CD4-positive, alpha-beta memory T cell (primary cell): Measurements from ENCODE around the gene NCK2. TPM values are rescaled to one million over a fixed set of nuclear protein-coding genes. Genes with fewer than 3 reads are reported as not detected.

Experiments used
- CTCF ChIA-PET: fragments of 350-600 bp; sonication (Branson Sonifier 250); formaldehyde crosslinking; loops from one replicate; lab custom pipeline; 2021; ENCODE audit warnings: inconsistent platforms; ENCODE audit not compliant: partially characterized antibody; lab: Charles Lee
- POLR2A ChIA-PET: fragments of 350-600 bp; sonication (Branson Sonifier 250); formaldehyde crosslinking; loops from one replicate; lab custom pipeline; 2021; ENCODE audit not compliant: partially characterized antibody; lab: Charles Lee
- DNase-seq, 5 donors: peaks; one replicate each; pipeline versions ENCODE4 v3.0.0 to v3.0.0-alpha.2; 2020 to 2022; ENCODE audit warnings: mixed read lengths in 1 of 5
- H3K27ac ChIP-seq: one replicate; pipeline ENCODE4 v1.7.0; 2013; ENCODE audit warnings: low read depth, low read length
- H3K27me3 ChIP-seq: 2 replicates; pipeline ENCODE4 v1.7.0; 2013; ENCODE audit warnings: mild to moderate bottlenecking, low read length, moderate library complexity; ENCODE audit not compliant: insufficient read depth
- H3K36me3 ChIP-seq: 2 replicates; pipeline ENCODE4 v1.7.0; 2013; ENCODE audit warnings: mild to moderate bottlenecking, low read length, moderate library complexity; ENCODE audit not compliant: insufficient read depth
- H3K4me1 ChIP-seq: 2 replicates; pipeline ENCODE4 v1.7.0; 2013; ENCODE audit warnings: mild to moderate bottlenecking, low read length, moderate library complexity; ENCODE audit not compliant: insufficient read depth
- H3K4me3 ChIP-seq, 2 donors: one replicate each; pipeline ENCODE4 v1.7.0; 2013; ENCODE audit warnings: low read length in 2 of 2, mild to moderate bottlenecking in 1 of 2
- H3K9me3 ChIP-seq, 2 donors: one replicate each; pipeline ENCODE4 v1.7.0; 2013; ENCODE audit warnings: low read length in 2 of 2, control low read depth in 1 of 2; ENCODE audit not compliant: control insufficient read depth in 1 of 2
- H3K27ac Mint-ChIP-seq, 7 donors: one replicate each; pipeline ENCODE4 v1.8.0; 2020 to 2021; ENCODE audit warnings: mixed read lengths in 7 of 7, mild to moderate bottlenecking in 6 of 7, inconsistent platforms in 3 of 7, moderate library complexity in 3 of 7
- H3K27me3 Mint-ChIP-seq, 2 donors: one replicate each; pipeline ENCODE4 v1.8.0; 2020 to 2021; ENCODE audit warnings: mixed read lengths in 2 of 2
- H3K36me3 Mint-ChIP-seq, 2 donors: one replicate each; pipeline ENCODE4 v1.8.0; 2020 to 2021; ENCODE audit warnings: mixed read lengths in 2 of 2, inconsistent platforms in 1 of 2, mild to moderate bottlenecking in 1 of 2
- H3K4me1 Mint-ChIP-seq, 4 donors: one replicate each; pipeline ENCODE4 v1.8.0; 2020 to 2021; ENCODE audit warnings: mixed read lengths in 4 of 4, mild to moderate bottlenecking in 1 of 4
- H3K4me3 Mint-ChIP-seq, 8 donors: one replicate each; pipeline ENCODE4 v1.8.0; 2020 to 2021; ENCODE audit warnings: mixed read lengths in 8 of 8, mild to moderate bottlenecking in 7 of 8, moderate library complexity in 6 of 8, inconsistent platforms in 3 of 8
- H3K9me3 Mint-ChIP-seq, 8 donors: one replicate each; pipeline ENCODE4 v1.8.0; 2020 to 2021; ENCODE audit warnings: mixed read lengths in 8 of 8, mild to moderate bottlenecking in 5 of 8, inconsistent platforms in 3 of 8, moderate library complexity in 1 of 8
- intact Hi-C: fragments of 100-400 bp; cut with micrococcal nuclease; formaldehyde crosslinking; loops from one replicate; pipeline ENCODE4 v1.15.1; 2023
- polyA plus RNA-seq, 2 donors: library from polyadenylated mRNA; unstranded; fragments of 300-500 nt; fragmentation: Illumina TruSeq; gene quantifications; one replicate each; pipeline ENCODE4 v1.2.3, GENCODE V29; 2021
- total RNA-seq, 2 experiments: library from RNA; stranded (reverse); gene quantifications; one replicate each; pipeline ENCODE4 v1.2.3, GENCODE V29; 2021

The NCK2 gene
- total and polyA plus RNA-seq, 4 experiments from 2014 or later: 58.0 to 98.6 (median 87.3) TPM

- no peaks in the 10 kb centered on the region for H3K27me3 ChIP-seq
- ChIA-PET CTCF (interaction anchor here (1.3 kb wide), 1 partner anchor 11 kb away, joined by 3 read pairs; no protein-coding TSS in a partner anchor), POLR2A (interaction anchor here (1.1 to 1.2 kb wide), 2 partner anchors 10 to 16 kb away, joined by 3 read pairs; no protein-coding TSS in a partner anchor)
- Mint-ChIP-seq H3K4me3 (no peak overlapping the region), H3K27ac (peak overlapping the region in 6 of 7 donors; percentile 9 to 90 (median 38)), H3K9me3 (peaks cover 0 to 15% (median 3%) of the 10 kb centered on the region in 8 donors), H3K4me1 (peaks cover 46 to 69% (median 57%) of the 10 kb centered on the region in 4 donors), H3K36me3 (peaks cover 63 to 72% of the 10 kb centered on the region in 2 donors), H3K27me3 (no peaks in the 10 kb centered on the region)
- no peak for DNase-seq
- H3K4me3 ChIP-seq: no peak overlapping the region
- intact Hi-C loops: no loop called here
- peaks cover 54% of the 10 kb centered on the region for H3K4me1 ChIP-seq
- no peak overlapping the region for H3K27ac ChIP-seq
- peaks cover 27% of the 10 kb centered on the region for H3K36me3 ChIP-seq
- H3K9me3 ChIP-seq: no peaks in the 10 kb centered on the region
Measured at GRCh38 chr2:105890111-105890510, 145.4 kb downstream of the NCK2 start.

GRCh38 chr2:105890856-105891255 lies 146.1 kb downstream of the NCK2 start:
- Mint-ChIP-seq H3K4me1 (peaks cover 49 to 70% (median 60%) of the 10 kb centered on the region in 4 donors), H3K36me3 (peaks cover 63 to 76% of the 10 kb centered on the region in 2 donors), H3K4me3 (peak overlapping the region in 3 of 8 donors; percentile 11 to 35 (median 26)), H3K27ac (peak overlapping the region in 5 of 7 donors; percentile 58 to 94 (median 73)), H3K27me3 (no peaks in the 10 kb centered on the region), H3K9me3 (peaks cover 0 to 15% (median 3%) of the 10 kb centered on the region in 8 donors)
- intact Hi-C loops: no loop called here
- Histone ChIP-seq H3K27ac (no peak overlapping the region), H3K9me3 (no peaks in the 10 kb centered on the region), H3K4me1 (peaks cover 54% of the 10 kb centered on the region), H3K36me3 (peaks cover 28% of the 10 kb centered on the region), H3K27me3 (no peaks in the 10 kb centered on the region), H3K4me3 (no peak overlapping the region)
- ChIA-PET POLR2A (interaction anchor here (0.7 to 1.1 kb wide), 2 partner anchors 11 to 303 kb away, joined by 3 read pairs; no protein-coding TSS in a partner anchor), CTCF (interaction anchor here (1.3 kb wide), 1 partner anchor 10 kb away, joined by 3 read pairs; no protein-coding TSS in a partner anchor)
- DNase-seq: no peak

GRCh38 chr2:105893011-105893995 lies 148.6 kb downstream of the NCK2 start:
- Mint-ChIP-seq H3K36me3 (peaks cover 58 to 70% of the 10 kb centered on the region in 2 donors), H3K27ac (peak overlapping the region in 1 of 7 donors; percentile 35), H3K27me3 (no peaks in the 10 kb centered on the region), H3K4me3 (no peak overlapping the region), H3K4me1 (peaks cover 38 to 68% (median 52%) of the 10 kb centered on the region in 4 donors), H3K9me3 (peaks cover 0 to 12% (median 6%) of the 10 kb centered on the region in 8 donors)
- Histone ChIP-seq H3K4me1 (peaks cover 47% of the 10 kb centered on the region), H3K4me3 (no peak overlapping the region), H3K36me3 (peaks cover 28% of the 10 kb centered on the region), H3K27me3 (no peaks in the 10 kb centered on the region), H3K9me3 (no peaks in the 10 kb centered on the region), H3K27ac (no peak overlapping the region)
- ChIA-PET CTCF (interaction anchor here (0.9 to 1.7 kb wide), 3 partner anchors 9 to 103 kb away, joined by 3 read pairs; no protein-coding TSS in a partner anchor), POLR2A (interaction anchor here (0.6 to 1.1 kb wide), 3 partner anchors 8 to 190 kb away, joined by 3 to 6 read pairs (median 3); no protein-coding TSS in a partner anchor)
- no peak for DNase-seq
- intact Hi-C loops: no loop called here

GRCh38 chr2:105894327-105894944 lies 149.7 kb downstream of the NCK2 start:
- peak overlapping the region in 1 of 8 donors; percentile 44 for H3K4me3 Mint-ChIP-seq
- H3K4me1 Mint-ChIP-seq: peaks cover 41 to 71% (median 57%) of the 10 kb centered on the region in 4 donors
- no peak for DNase-seq
- POLR2A ChIA-PET: interaction anchor here (1.1 kb wide), 1 partner anchor 189 kb away, joined by 3 read pairs; no protein-coding TSS in a partner anchor
- peaks cover 60 to 71% of the 10 kb centered on the region in 2 donors for H3K36me3 Mint-ChIP-seq
- no peaks in the 10 kb centered on the region for H3K9me3 ChIP-seq
- H3K4me1 ChIP-seq: peaks cover 47% of the 10 kb centered on the region
- CTCF ChIA-PET: interaction anchor here (0.6 to 1.4 kb wide), 2 partner anchors 104 to 204 kb away, joined by 3 read pairs; no protein-coding TSS in a partner anchor
- intact Hi-C loops: no loop called here
- H3K27me3 Mint-ChIP-seq: no peaks in the 10 kb centered on the region
- H3K36me3 ChIP-seq: peaks cover 19% of the 10 kb centered on the region
- H3K27ac ChIP-seq: no peak overlapping the region
- peaks cover 0 to 15% (median 6%) of the 10 kb centered on the region in 8 donors for H3K9me3 Mint-ChIP-seq
- H3K4me3 ChIP-seq: no peak overlapping the region
- no peaks in the 10 kb centered on the region for H3K27me3 ChIP-seq
- H3K27ac Mint-ChIP-seq: peak overlapping the region in 3 of 7 donors; percentile 48 to 84 (median 63)

GRCh38 chr2:105895990-105896764 lies 151.5 kb downstream of the NCK2 start:
- peaks cover 62 to 67% of the 10 kb centered on the region in 2 donors for H3K36me3 Mint-ChIP-seq
- H3K4me3 Mint-ChIP-seq: peak overlapping the region in 6 of 8 donors; percentile 22 to 63 (median 38)
- Histone ChIP-seq H3K4me1 (peaks cover 30% of the 10 kb centered on the region), H3K36me3 (peaks cover 19% of the 10 kb centered on the region), H3K4me3 (no peak overlapping the region), H3K9me3 (no peaks in the 10 kb centered on the region), H3K27ac (no peak overlapping the region), H3K27me3 (no peaks in the 10 kb centered on the region)
- peaks cover 0 to 28% (median 11%) of the 10 kb centered on the region in 8 donors for H3K9me3 Mint-ChIP-seq
- peak overlapping the region; percentile 60 to 89 (median 79) for H3K27ac Mint-ChIP-seq
- POLR2A ChIA-PET: interaction anchor here (0.9 to 1.0 kb wide), 2 partner anchors 11 to 199 kb away, joined by 3 to 4 read pairs; no protein-coding TSS in a partner anchor
- intact Hi-C loops: no loop called here
- no peaks in the 10 kb centered on the region for H3K27me3 Mint-ChIP-seq
- CTCF ChIA-PET: interaction anchor here (0.9 to 1.3 kb wide), 2 partner anchors 18 to 170 kb away, joined by 3 read pairs; no protein-coding TSS in a partner anchor
- H3K4me1 Mint-ChIP-seq: peaks cover 34 to 72% (median 57%) of the 10 kb centered on the region in 4 donors
- peak; percentile 49 to 55 (median 52) for DNase-seq

- H3K27me3 Mint-ChIP-seq: no peaks in the 10 kb centered on the region
- Histone ChIP-seq H3K4me1 (peaks cover 29% of the 10 kb centered on the region), H3K27me3 (no peaks in the 10 kb centered on the region), H3K36me3 (peaks cover 19% of the 10 kb centered on the region), H3K27ac (no peak overlapping the region), H3K9me3 (no peaks in the 10 kb centered on the region), H3K4me3 (no peak overlapping the region)
- ChIA-PET CTCF (interaction anchor here (0.9 to 1.3 kb wide), 2 partner anchors 19 to 170 kb away, joined by 3 read pairs; no protein-coding TSS in a partner anchor), POLR2A (interaction anchor here (0.9 to 1.0 kb wide), 2 partner anchors 10 to 198 kb away, joined by 3 to 4 read pairs; no protein-coding TSS in a partner anchor)
- H3K9me3 Mint-ChIP-seq: peaks cover 0 to 31% (median 12%) of the 10 kb centered on the region in 8 donors
- intact Hi-C loops: no loop called here
- peaks cover 66 to 71% of the 10 kb centered on the region in 2 donors for H3K36me3 Mint-ChIP-seq
- DNase-seq: no peak
- H3K4me1 Mint-ChIP-seq: peaks cover 38 to 75% (median 60%) of the 10 kb centered on the region in 4 donors
- peak overlapping the region in 1 of 8 donors; percentile 40 for H3K4me3 Mint-ChIP-seq
- peak overlapping the region in 5 of 7 donors; percentile 42 to 86 (median 78) for H3K27ac Mint-ChIP-seq
Measured at GRCh38 chr2:105896765-105897163, 152.1 kb downstream of the NCK2 start.
